GM19043 (cell line): ENCODE measurements around the gene ARHGAP21.
A peak's percentile ranks its signal among the peaks of the same experiment; 100 is the strongest.

ENCODE experiments used
- ATAC-seq: cut with Tn5 transposase; IDR thresholded peaks from one replicate; pipeline ENCODE4 v1.9.1; 2021; ENCODE audit warnings: low read depth; ENCODE audit not compliant: unreplicated experiment

The ARHGAP21 gene

GRCh38 chr10:24589265-24589664, 134.4 kb downstream of the ARHGAP21 start:
- no peak for ATAC-seq

GRCh38 chr10:24579906-24580305, 143.8 kb downstream of the ARHGAP21 start:
- no peak for ATAC-seq

- no peak for ATAC-seq
These were observed 144.2 kb downstream of the ARHGAP21 start for GRCh38 chr10:24579448-24579847.

- ATAC-seq = no peak
These were observed 148.1 kb downstream of the ARHGAP21 start for GRCh38 chr10:24575481-24576002.

GRCh38 chr10:24574578-24575155, 149.0 kb downstream of the ARHGAP21 start:
- no peak for ATAC-seq

GRCh38 chr10:24574161-24574560, 149.5 kb downstream of the ARHGAP21 start:
- no peak for ATAC-seq

GRCh38 chr10:24571870-24572450, 151.7 kb downstream of the ARHGAP21 start:
- ATAC-seq = no peak

GRCh38 chr10:24570658-24571426, 152.8 kb downstream of the ARHGAP21 start:
- ATAC-seq = no peak

- ATAC-seq = no peak
These were observed 153.6 kb downstream of the ARHGAP21 start for GRCh38 chr10:24569828-24570657.

- ATAC-seq = no peak
These were observed 154.3 kb downstream of the ARHGAP21 start for GRCh38 chr10:24569330-24569796.

GRCh38 chr10:24568042-24568441, 155.6 kb downstream of the ARHGAP21 start:
- no peak for ATAC-seq

- ATAC-seq = no peak
These were observed 162.2 kb downstream of the ARHGAP21 start for GRCh38 chr10:24561453-24561852.

- no peak for ATAC-seq
These were observed 166.6 kb downstream of the ARHGAP21 start for GRCh38 chr10:24556750-24557742.

- no peak for ATAC-seq
These were observed 167.4 kb downstream of the ARHGAP21 start for GRCh38 chr10:24556126-24556749.

GRCh38 chr10:24554036-24554435, 169.7 kb downstream of the ARHGAP21 start:
- ATAC-seq = no peak

- ATAC-seq = no peak
These were observed 170.6 kb downstream of the ARHGAP21 start for GRCh38 chr10:24553051-24553612.

- peak; percentile 53 for ATAC-seq
These were observed 171.2 kb downstream of the ARHGAP21 start for GRCh38 chr10:24552346-24553016.

GRCh38 chr10:24551161-24551560, 172.5 kb downstream of the ARHGAP21 start:
- no peak for ATAC-seq
